ENCODE results near the gene HSPBP1. TPM values are rescaled to one million over a fixed set of nuclear protein-coding genes. Genes with fewer than 3 reads are reported as not detected.

The HSPBP1 gene
- total and polyA plus RNA-seq, 2 of the 4 experiments (the other 2 are of a cell fraction) = 21.0 to 43.2 TPM

GRCh38 chr19:55252760-55253663 lies 26.9 kb downstream of the HSPBP1 start:
- peaks cover 45% of the 10 kb centered on the region for H3K9me1 ChIP-seq (ENCODE audit: insufficient read depth, low read length)
- 97% methylated on average over 11 of the region's 21 CpGs; no CpG with 5 or more reads in 1 of the 2 experiments for WGBS, 2 experiments (ENCODE audit: extremely low coverage in 2 of 2, insufficient read length in 1 of 2)
- H3K14ac ChIP-seq (replicated peaks; ENCODE audit: low read depth, low read length) = no peak overlapping the region
- no peak overlapping the region for H3K9ac ChIP-seq (ENCODE audit: low read depth, low read length)
- no peaks in the 10 kb centered on the region for H3K9me3 ChIP-seq (ENCODE audit: control insufficient read depth, insufficient read depth, low read length)
- no TSS peak for BruUV-seq (replicated peaks)
- no peak overlapping the region for H3K23ac ChIP-seq (ENCODE audit: low read depth, low read length)
- no peak overlapping the region for H3K27ac ChIP-seq (ENCODE audit: insufficient read depth, low read length)
- dilution Hi-C loops (cut with HindIII; ENCODE audit: low sequenced_read_pairs, unreplicated experiment) (no loop called here), intact Hi-C loops (cut with micrococcal nuclease) (no loop called here), in situ Hi-C loops (cut with MboI; ENCODE audit: low sequenced_read_pairs) (no loop called here)
- no peak overlapping the region for H2BK5ac ChIP-seq (ENCODE audit: low read depth, low read length, poor library complexity, severe bottlenecking)
- no peak overlapping the region for H4K91ac ChIP-seq (ENCODE audit: insufficient read depth, low read depth, low read length)
- H2AFZ ChIP-seq (replicated peaks; ENCODE audit: low read length, poor library complexity) = no peak overlapping the region
- no peak overlapping the region for H3K18ac ChIP-seq (ENCODE audit: low read depth, low read length)
- CTCF ChIA-PET = no interaction called here
- no peak overlapping the region for H3K4me2 ChIP-seq (ENCODE audit: low read depth, low read length)
- no peak overlapping the region for H3K56ac ChIP-seq (ENCODE audit: extremely low read depth, insufficient read depth, low read length)
- H4K20me1 ChIP-seq (ENCODE audit: insufficient read depth, low read length) = peaks cover 100% of the 10 kb centered on the region
- peaks cover 6 to 94% of the 10 kb centered on the region in 2 experiments for H3K79me1 ChIP-seq (ENCODE audit: low read depth in 1 of 2, low read length in 2 of 2)
- no peaks in the 10 kb centered on the region for H3K27me3 ChIP-seq (ENCODE audit: control insufficient read depth, insufficient read depth, low read length)
- no peak for DNase-seq
- H3K36me3 ChIP-seq (ENCODE audit: control insufficient read depth, insufficient read depth, low read length) = peaks cover 1% of the 10 kb centered on the region; the same call in 1 of the 2 replicates
- no peak for ATAC-seq (ENCODE audit: low read depth)
- POLR2A ChIA-PET (ENCODE audit: unreplicated experiment) = no interaction called here
- peaks cover 15% of the 10 kb centered on the region for H3K4me1 ChIP-seq (ENCODE audit: control insufficient read depth, insufficient read depth, low read length)
- no peak overlapping the region for H3K4me3 ChIP-seq (ENCODE audit: insufficient read depth, low read depth, low read length)
- no peak overlapping the region for H2AK5ac ChIP-seq (ENCODE audit: low read depth, low read length)
- no peak overlapping the region for H3K4ac ChIP-seq (ENCODE audit: low read depth, low read length)
- no peak overlapping the region for H4K5ac ChIP-seq (ENCODE audit: low read depth, low read length)
- no peak overlapping the region for H2BK120ac ChIP-seq (ENCODE audit: low read depth, low read length)
- no peak overlapping the region for H2BK15ac ChIP-seq (ENCODE audit: low read depth, low read length)
- no peak overlapping the region for H2BK20ac ChIP-seq (ENCODE audit: low read depth, low read length)
- no peak overlapping the region for H4K8ac ChIP-seq (ENCODE audit: low read depth in 2 of 2, low read length in 2 of 2)
- no peak overlapping the region for H2AK9ac ChIP-seq (replicated peaks; ENCODE audit: low read depth, low read length, poor library complexity)
- TF ChIP-seq MAFK (IDR thresholded peaks at IDR 0.05; ENCODE audit: low read depth, low read length) (no peak), MXI1 (IDR thresholded peaks at IDR 0.05; ENCODE audit: borderline replicate concordance, low read depth, low read length) (no peak), FOS (IDR thresholded peaks at IDR 0.05; ENCODE audit: low read depth, low read length) (no peak), CEBPB (IDR thresholded peaks at IDR 0.05; ENCODE audit: low read depth, low read length) (no peak), BHLHE40 (IDR thresholded peaks at IDR 0.05; ENCODE audit: low read depth, low read length) (no peak), CHD1 (IDR thresholded peaks at IDR 0.05; ENCODE audit: low read depth, low read length) (no peak), SMC3 (IDR thresholded peaks at IDR 0.05; ENCODE audit: low read depth, low read length) (no peak), USF2 (IDR thresholded peaks at IDR 0.05; ENCODE audit: low read depth, low read length) (no peak), POLR2A (IDR thresholded peaks at IDR 0.05; ENCODE audit: low read depth, low read length) (no peak), RCOR1 (IDR thresholded peaks at IDR 0.05; ENCODE audit: insufficient replicate concordance, low read length) (no peak), CTCF (conservative IDR thresholded peaks at IDR 0.05; ENCODE audit: low read depth, low read length) (no peak), ELK1 (IDR thresholded peaks at IDR 0.05; ENCODE audit: borderline replicate concordance, low read depth, low read length) (no peak), RFX5 (IDR thresholded peaks at IDR 0.05; ENCODE audit: low read depth, low read length) (no peak), MAZ (IDR thresholded peaks at IDR 0.05; ENCODE audit: borderline replicate concordance, low read depth, low read length) (no peak), NFE2L2 (IDR thresholded peaks at IDR 0.05; ENCODE audit: low read depth, low read length) (no peak)
